GM19023 (cell line): ENCODE data around the gene CAMK1G.

Experiments used
- ATAC-seq: cut with Tn5 transposase; IDR thresholded peaks from one replicate; pipeline ENCODE4 v1.9.1; 2021; ENCODE audit warnings: mild to moderate bottlenecking, moderate library complexity; ENCODE audit not compliant: unreplicated experiment

The CAMK1G gene

DNA sequence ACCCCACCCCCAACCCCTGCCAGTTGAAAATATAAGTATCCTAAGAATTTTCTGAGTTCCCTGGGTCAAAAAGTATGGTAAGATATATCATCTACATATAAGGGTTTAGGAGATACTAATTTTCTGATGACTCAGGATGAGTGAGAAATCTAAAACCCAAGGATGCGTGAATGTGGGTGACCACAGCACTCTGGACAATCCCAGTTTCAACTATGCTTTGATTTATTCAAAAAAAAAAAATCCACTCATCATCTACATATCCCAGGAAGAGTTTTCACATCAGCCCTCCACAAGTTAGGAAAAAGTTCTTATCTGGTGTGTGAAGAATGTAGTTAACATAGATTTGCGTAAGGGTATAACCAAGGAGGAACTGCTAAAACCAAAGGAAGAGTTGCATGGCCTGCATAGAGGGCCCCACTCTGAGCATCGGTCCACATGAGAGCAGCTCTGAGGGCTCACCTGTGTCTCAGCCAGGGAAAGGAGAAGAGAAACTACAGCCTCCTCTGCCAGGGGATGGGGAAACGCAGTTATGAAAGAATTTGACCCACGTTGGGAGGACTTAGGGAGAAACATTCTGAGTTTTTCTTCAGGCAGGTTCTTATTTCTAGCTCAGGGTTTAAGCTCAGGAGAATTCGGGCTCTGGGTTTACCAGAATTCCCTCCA lies 50.0 kb downstream of the CAMK1G start:
- ATAC-seq, result no peak

DNA sequence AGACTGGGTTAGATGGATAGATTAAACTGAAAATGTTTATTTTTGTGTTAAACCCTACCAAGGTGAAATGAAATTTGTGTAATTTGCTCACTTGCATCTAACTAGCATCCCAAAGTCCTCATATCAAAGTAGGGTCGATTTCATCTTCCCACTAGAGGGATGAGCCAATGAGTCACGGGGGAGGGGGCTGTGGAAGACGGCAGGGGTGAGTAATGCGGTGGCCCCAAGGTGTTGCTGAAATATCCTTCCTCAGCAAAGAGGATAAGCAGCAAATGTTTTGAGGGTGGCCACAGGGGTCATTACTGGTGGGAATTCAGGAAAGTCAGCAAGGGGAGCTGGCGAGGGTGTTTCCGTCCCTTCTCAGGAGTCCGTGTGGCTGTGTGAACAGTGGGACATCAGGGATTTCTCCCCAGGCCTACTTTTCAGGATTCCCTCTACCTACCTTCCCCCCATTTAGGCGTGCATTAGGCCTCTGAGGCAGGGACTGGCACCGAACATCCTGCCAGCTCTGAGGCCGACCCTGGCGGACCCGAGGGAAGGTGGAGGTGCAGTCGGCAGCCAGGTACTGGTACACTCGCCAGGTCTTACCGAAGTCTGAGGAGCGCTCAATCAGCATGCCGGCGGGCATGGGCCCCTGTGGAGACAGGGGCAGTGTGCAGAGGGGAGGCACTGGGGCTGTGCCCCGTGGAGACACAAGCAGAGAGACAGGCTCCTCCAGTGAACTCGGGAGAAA lies 50.7 kb downstream of the CAMK1G start:
- no peak for ATAC-seq

DNA sequence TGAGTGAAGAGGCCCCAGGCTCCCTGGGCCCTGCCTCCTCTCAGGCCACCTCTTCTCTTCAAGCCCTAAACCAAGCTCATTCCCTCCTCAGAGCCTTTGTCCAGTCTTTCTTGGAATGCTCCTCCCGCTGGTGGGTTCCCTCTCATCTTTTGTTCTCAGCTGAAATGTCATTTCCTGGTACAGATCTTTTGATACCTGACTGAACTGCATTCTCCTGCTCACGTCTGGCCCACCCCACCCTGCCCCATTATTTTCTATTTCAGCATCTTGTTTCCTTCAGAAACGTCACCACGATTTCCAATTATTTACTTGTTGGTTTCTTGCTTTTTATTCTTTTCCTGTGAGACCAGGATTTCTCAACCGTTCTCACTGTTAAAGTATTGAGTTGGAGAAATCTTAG lies 52.3 kb downstream of the CAMK1G start:
- no peak for ATAC-seq

DNA sequence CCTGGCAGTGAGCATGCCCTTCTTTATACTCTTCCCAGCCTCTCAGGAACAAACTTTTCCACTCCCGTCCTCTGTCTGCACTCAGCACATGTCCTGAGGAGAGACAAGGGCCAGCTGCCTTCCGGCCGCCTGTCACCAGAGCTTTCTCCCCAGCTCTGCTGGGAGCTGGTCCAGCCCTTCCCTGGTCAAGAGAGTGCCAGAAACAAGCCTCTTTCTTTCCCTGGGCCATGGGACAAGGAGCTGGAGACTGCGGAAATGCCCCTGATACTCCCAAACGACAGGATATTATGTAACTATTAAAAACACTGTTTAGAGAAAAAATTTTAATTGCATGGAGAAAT lies 58.3 kb downstream of the CAMK1G start:
- ATAC-seq, result no peak

DNA sequence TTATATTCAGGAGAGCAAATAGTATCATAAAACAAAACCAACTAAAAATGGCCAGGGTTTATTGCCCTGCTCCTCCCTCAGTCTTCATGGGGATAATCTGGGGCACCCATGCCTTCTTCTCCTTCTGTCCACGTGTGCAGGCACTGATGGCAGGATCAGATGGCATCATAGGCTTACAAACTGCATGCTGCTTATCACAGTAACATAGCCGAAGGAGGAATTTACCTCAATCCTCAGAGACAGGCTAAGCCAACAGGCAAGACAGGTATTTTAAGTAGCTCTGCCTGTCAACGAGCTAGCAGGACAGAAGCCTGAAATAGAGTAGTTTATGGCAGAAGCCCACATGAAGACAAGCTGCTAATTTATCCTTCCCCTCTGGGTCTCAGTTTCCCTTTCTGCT lies 59.3 kb downstream of the CAMK1G start:
- no peak for ATAC-seq

DNA sequence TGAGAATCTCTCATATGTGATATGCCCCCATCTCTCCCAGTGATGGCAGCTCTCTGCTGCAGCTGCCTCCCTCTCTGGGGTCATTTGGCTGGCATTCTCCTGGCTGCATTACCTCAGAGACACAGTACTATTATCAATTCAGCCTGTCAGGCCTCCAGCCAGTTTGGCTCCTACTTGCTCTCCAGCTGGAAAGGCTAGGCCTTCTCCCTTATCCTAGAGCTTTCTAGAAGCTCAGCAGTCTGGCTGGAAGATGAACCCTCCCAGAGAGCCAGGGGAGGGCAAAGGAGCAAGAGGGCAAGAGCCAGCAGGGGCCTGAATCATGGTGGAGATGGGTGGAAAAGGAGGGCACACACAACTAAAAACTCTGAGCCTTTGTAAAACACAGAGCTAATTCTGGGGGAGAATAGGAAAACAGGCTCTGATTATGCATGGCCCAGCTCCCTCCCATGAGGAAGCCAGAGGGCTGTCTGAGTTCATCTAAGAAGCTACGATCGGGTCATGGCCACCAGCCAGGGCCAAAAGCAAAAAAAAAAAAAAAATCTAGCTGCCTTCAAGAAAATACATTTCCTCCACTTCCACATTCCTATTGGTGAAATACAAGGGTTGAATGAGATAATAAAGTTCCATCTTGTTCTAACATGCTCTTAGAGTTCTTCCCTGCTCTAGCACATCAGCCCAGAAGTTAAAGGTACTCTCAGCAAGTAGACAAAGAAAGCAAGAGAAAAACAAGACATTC lies 59.9 kb downstream of the CAMK1G start:
- no peak for ATAC-seq

DNA sequence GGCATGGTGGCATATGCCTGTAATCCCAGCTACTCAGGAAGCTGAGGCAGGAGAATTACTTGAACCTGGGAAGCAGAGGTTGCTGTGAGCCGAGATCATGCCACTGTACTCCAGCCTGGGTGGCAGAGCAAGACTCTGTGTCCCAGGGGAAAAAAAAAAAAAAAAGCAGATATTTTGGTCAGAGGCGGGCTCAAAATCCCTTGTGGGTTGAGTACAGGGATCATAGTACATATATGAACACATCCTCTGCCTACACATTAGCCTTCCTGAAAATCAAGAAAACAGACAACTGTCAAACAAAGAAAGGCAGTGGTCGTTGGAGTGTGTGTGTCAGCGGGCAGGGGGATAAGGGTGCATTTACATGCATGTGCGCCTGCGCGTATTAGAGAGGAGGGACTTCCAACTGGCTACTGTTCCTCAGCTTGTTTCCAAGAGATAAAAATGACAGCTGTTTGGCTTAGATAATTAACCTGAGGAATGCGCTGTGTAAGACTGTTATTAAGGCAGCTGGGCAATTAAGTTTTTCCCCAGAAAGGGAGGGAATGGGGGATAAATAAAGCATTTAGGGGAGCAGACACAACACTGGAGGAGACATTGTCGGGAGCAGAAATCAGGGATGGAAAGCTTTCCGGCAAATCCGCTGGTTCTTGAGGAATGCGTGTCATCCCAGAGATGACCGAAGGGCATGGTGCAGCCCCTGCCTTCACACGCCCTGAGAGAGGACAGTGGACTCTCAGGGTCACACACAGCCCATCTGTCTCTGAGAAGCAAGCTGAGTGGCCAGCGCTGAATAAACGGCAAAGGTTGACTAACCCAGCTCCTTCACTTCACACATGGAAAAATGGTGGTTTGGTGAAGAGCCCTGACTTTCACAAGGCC lies 62.3 kb downstream of the CAMK1G start:
- ATAC-seq, result no peak

DNA sequence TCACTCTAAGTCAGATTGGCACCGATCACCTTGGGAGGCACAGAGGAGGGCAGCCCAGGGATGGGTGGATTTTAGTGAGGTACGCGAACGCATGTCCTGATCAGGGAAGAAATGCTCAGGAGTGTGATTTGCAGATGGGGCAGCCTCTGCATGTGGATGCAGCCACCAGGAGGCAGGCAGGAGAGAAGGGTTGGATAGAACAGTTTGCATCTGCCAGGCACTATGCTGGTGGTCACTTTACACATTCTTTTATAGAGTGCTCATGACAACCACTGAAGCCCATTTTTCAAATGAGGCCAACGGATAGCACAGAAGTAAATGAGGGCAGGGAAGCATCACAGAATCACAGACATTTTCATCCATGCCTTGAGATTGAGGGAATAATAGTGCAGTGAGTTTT lies 63.0 kb downstream of the CAMK1G start:
- ATAC-seq, result no peak

DNA sequence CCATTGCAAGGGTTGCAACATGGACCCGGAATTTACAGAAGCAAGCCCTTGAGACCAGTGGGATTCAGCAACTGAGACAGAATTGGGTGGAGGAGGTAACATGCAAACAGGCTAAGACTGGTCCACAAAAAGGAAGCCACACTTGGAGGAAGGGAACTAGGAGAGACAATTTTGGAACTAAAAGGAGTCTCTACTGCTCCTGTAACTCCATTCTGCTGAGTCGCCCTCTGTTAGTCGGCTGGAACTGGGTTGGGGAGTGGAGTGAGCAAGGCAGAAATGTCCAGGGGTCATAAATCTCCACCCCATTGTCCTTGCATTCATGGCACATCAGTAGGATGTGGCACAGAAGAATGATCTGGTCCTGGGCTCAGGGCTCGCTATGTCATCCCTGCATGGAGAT lies 63.6 kb downstream of the CAMK1G start:
- no peak for ATAC-seq

DNA sequence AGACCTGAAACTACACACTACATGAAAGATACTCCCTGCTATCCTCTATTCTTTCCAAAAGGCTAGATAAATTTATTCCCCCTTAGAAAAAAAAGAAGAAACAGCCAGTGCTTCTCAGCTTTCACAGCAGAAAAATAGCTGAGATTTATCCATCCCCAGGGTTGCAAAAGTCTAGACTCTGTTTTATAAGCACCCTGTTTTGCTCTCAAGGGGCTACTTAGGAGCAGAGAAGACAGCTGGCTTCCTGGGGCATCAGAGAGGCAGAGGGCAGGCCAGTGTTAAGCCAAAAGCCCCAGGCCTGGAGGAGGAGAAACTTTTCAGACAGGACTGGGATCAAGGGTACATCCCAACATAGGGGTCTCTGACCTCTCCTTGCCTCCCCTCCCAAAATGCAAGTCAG lies 64.8 kb downstream of the CAMK1G start:
- no peak for ATAC-seq

DNA sequence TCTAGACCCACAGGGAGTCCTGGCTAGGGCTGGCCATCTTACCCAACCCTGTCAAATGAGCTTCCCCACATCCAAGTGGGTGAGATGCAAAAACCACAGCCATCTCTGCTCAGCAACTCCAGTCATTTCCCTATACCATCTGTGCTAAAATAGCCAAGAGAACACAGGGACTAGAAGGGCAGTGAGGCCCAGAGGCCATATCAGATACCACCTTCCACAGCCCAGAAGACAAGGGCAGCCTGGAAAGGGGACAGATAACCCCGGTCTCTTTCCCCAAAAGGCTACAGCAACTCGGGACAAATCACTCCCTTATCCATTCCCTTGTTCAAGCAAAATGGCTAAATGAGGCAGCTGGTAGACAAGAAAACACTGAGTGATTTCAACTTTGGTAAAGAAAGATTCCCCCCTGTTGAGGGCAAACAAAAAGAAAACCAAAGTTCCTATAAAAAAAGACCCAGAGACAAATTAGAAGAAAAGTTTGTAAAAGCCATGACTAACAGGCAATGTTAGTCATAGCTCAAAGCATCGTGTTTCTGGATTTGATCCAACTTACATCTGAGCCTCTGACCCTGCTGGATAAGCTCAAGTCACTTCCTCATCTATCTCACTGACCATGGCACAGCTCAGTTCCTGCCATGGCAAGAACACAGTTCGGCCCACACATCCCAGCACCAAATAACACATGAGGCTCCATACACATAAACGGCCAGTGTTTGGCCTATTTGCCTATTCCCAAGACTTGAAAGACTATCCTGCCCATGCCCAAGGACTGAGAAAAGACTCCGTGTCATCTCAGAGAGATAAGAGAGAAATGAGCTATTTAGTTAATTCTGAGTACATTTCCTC lies 65.6 kb downstream of the CAMK1G start:
- no peak for ATAC-seq

DNA sequence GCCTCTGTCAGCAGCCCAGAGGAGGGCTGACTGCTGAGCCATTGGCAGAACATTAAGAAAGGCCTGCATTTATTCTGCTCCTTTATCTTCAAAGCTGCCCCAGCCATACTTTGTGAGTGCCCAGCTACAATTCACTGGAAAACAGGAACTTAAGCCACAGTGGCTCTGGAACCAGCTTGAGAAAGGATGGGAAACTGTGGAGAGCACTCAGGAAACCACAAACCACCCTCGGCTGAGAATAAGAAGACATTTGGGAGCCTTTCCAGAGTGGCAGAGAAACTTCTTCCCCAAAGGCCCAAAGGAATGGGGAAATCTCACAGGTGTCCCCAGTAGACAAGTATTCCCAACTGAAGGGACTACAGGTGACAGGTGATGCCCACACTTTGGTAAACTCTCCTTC lies 66.9 kb downstream of the CAMK1G start:
- no peak for ATAC-seq

DNA sequence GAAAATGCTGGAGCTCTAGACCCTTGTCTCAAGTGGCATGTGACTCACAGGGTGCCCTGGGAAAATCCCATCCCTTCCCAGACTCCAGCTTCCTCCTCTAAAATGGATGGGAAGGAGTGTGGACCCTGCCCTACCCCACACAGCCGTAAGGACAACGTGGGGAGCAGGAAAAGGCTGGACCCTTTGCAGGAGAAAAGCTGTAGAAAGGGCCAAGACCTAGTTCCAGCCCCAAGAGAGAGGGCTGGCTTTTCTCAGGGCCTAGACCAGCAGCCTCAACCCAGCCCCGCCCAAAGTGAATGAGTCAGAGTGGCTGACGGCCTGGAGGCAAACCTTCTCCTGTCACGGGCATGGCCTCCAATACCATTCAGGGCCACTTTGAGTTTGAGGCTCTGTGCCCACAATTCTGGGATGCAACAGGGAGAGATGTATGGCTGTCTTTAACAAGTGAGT lies 67.6 kb downstream of the CAMK1G start:
- ATAC-seq, result peak; percentile 67

DNA sequence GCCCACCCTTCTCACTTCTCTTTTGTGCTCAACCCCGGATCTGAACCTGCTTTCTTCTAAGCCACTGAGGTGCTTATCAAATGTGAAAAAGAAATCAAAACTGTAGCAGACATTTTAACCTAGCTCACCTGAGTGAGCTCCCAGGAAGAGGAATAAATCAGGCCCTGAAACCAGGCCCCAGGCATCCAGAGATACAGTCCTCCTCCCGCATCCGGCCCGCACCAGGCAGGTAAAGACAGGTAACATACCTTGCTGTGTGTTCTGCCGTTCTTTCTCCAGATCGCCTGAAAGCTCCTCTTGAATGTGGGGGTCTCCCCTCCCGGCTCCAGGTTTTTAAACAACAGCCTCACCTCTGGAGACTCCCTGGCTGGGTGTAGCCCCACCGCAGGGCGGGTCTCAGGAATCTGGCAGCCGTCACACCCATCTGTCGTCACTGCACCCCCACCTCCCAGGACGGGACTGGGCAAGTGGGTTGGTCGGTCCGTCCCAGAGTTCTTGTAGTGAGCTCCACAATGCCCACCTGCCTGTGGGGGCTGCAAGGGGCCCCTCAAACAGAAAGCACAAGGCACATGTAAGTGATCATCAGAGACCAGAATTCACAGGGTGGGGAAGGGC lies 68.7 kb downstream of the CAMK1G start, which contains the start of gene LAMB3:
LAMB3 (minus strand) TSS at position 305 of the 615 bp plus-strand sequence. CDS start 1,481 bp downstream, outside the sequence.
- ATAC-seq, result no peak

DNA sequence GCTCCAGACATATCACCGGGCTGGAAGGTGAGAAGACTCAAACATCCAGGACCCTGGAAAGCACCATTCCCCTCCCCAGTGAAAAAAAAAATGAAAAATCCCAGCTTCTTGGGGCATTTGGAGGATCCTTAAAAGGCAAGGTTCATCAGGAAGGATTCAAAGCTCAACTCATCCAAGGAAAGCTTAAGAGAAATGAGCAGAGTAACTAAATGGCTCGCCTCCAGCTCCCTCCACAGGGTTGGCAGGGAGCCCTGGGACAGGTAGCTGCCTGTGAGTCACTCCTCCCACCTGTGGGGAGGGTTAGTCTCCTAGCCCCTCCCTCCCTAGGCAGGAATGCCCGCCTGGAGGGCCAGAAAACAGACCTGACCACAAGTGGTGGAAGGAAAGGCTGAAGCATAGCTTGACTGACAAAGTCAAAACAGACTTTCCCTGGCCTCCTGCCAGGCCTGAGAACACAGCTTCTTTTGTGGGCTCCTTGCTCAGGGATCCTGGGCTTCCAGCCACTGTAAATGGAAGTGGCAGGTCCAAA lies 69.4 kb downstream of the CAMK1G start:
- ATAC-seq, result no peak

DNA sequence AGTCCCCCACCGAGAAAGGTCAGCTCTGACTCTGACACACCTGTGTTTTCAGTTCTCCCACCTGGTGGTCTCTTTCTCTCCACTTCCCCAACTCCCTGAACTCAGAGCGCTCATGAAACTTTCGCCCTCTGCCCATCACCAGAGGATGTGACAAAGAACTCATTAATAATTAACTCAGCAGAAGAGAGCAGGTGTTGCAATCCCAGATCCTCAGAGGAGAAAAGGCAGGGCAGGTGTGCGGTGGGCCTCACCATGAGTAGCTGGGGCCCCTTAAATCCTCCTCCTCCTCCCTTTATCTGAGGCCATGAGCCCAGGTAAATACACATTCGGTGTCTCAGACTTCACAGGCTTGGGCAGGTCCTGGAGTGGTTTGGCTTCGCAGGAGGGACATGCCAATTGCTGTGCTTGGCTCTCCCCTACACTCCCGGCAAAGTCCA lies 70.4 kb downstream of the CAMK1G start:
- no peak for ATAC-seq

DNA sequence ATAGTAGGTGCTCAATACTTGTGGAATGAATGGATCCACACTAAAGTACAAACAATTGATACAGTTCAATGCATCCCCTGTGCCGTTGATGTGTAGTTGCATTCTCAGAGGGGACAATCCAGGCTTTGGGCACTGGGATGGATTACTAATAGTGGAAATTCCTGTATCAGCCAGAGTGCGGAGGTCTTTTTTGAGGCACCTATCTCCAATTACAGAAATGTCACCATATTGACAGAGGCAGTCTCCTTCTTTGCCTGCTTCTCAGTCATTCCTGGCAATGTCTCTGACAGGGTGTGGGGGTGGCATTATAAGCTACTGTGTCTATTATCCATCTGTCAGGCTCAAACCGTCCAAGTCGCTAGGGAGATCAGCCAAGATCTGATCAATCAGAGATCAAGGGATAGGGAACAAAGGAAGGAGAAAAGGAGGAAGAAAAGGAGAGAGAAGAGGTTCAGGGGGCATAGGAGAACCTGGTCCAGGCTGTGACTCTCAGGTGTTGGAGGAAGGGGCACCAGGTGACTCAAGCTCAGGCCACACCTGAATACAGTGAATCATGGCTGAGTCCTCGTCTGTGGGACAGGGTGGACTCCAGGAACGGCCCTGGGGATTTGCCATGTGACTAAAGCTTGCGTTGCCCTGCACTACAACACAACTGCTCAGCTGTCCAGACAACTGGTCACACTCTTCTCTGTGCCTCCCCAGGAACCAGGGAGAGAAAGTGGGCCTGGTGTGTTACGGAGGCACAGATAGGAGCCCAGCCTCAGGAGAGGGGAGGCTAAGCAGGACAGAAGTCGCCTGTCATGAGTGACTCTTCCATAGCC lies 72.1 kb downstream of the CAMK1G start:
- ATAC-seq, result no peak

DNA sequence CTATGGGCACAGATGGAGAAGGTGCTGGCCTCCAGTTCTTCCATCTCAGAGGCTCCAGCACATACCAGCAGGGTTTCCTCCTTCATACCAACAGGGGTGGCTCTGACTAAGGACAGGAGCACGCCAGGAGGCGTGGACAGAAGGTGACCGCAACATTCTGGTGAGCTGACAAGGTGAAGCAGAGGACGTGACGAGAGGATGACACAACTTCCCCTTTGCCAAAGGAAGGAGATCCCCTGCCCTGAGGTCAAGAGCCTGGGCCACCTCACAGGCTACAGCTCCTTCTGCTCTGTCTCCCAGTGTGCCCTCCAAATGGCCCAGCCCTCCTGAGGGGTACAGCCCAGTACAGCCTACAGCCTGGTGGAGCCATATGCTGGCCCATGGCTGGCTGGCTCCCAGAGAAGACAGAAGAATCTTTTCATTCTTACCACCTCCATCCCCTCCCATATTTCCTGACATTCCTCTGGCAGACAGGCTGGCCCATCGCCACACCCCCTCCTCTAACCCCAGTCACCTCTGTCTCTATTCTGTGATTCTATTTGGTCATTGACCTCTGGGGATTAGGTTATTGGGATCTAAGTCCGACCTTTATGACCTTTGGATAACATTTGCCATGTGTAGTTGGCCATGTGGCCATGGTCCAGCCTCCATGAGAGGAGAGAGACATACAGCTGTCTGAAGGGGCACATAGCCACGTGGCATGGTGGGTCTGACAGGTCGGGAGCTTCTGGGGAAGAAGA lies 73.8 kb downstream of the CAMK1G start:
- no peak for ATAC-seq
